Osteoblast (primary cell): ENCODE data around the gene FBRS. TPM values are rescaled to one million over a fixed set of nuclear protein-coding genes. Genes with fewer than 3 reads are reported as not detected.
A peak's percentile ranks its signal among the peaks of the same experiment; 100 is the strongest.

Experiments
- DNase-seq: peaks from one replicate; pipeline ENCODE4 v3.0.0; 2011; ENCODE audit warnings: low spot score, mixed read lengths; ENCODE audit not compliant: insufficient read length; ENCODE audit errors: missing footprints
- H2AFZ ChIP-seq: 2 replicates; pipeline ENCODE4 v1.6.0; 2011; ENCODE audit warnings: mild to moderate bottlenecking, low read length
- H3K27ac ChIP-seq: 2 replicates; pipeline ENCODE4 v1.5.1; 2011; ENCODE audit warnings: mild to moderate bottlenecking, low read depth, low read length, moderate library complexity
- H3K27me3 ChIP-seq: 2 replicates; pipeline ENCODE4 v1.6.0; 2012; ENCODE audit warnings: mild to moderate bottlenecking, control low read depth, inconsistent platforms, low read length, moderate library complexity; ENCODE audit not compliant: insufficient read depth
- H3K36me3 ChIP-seq: 2 replicates; pipeline ENCODE4 v1.5.1; 2011; ENCODE audit warnings: mild to moderate bottlenecking, low read length, control low read depth, moderate library complexity; ENCODE audit not compliant: insufficient read depth
- H3K4me1 ChIP-seq: 2 replicates; pipeline ENCODE4 v1.5.1; 2011; ENCODE audit warnings: mild to moderate bottlenecking, low read length, control low read depth, moderate library complexity; ENCODE audit not compliant: insufficient read depth
- H3K4me2 ChIP-seq: 2 replicates; pipeline ENCODE4 v1.6.0; 2011; ENCODE audit warnings: mild to moderate bottlenecking, low read length; ENCODE audit not compliant: insufficient read depth
- H3K4me3 ChIP-seq: fragments of 200-600 bp; sonication (generic); 3 replicates; pipeline ENCODE4 v1.5.1; 2012; ENCODE audit warnings: mild to moderate bottlenecking, low read length, inconsistent platforms; ENCODE audit not compliant: insufficient read depth
- H3K79me2 ChIP-seq: 2 replicates; pipeline ENCODE4 v1.6.0; 2012; ENCODE audit warnings: mild to moderate bottlenecking, low read length, control low read depth, inconsistent platforms; ENCODE audit not compliant: insufficient read depth
- H3K9me3 ChIP-seq: 2 replicates; pipeline ENCODE4 v1.5.1; 2011; ENCODE audit warnings: low read depth, low read length, control low read depth
- H4K20me1 ChIP-seq: 2 replicates; pipeline ENCODE4 v1.6.0; 2012; ENCODE audit warnings: mild to moderate bottlenecking, low read length, control low read depth; ENCODE audit not compliant: insufficient read depth
- CTCF ChIP-seq: IDR thresholded peaks from 2 replicates; pipeline ENCODE4 v1.5.1; 2011; ENCODE audit warnings: mild to moderate bottlenecking, low read depth, low read length, moderate library complexity; ENCODE audit errors: extremely low read depth
- total RNA-seq: library from RNA; depleted of rRNA; stranded (reverse); fragments of >200 nt; gene quantifications from 2 replicates; pipeline ENCODE4 v1.2.3, GENCODE V29; 2012

The FBRS gene
- total RNA-seq, 1 donor: 30.8 TPM

GRCh38 chr16:30697264-30698138 is 39.3 kb downstream of the FBRS start:
- Histone ChIP-seq H3K4me2 (peak overlapping the region; percentile 83), H3K79me2 (peaks cover 36% of the 10 kb centered on the region), H4K20me1 (peaks cover 17% of the 10 kb centered on the region), H2AFZ (peak overlapping the region; percentile 91), H3K27me3 (no peaks in the 10 kb centered on the region), H3K36me3 (peaks cover 14% of the 10 kb centered on the region), H3K4me3 (peak overlapping the region; percentile 98), H3K4me1 (peaks cover 16% of the 10 kb centered on the region), H3K27ac (peak overlapping the region; percentile 99), H3K9me3 (no peaks in the 10 kb centered on the region)
- DNase-seq: peak; percentile 99
- no peak for TF ChIP-seq CTCF

- Histone ChIP-seq H3K36me3 (peaks cover 18% of the 10 kb centered on the region), H3K79me2 (peaks cover 41% of the 10 kb centered on the region), H3K27me3 (no peaks in the 10 kb centered on the region), H3K4me2 (peak overlapping the region; percentile 83), H3K9me3 (no peaks in the 10 kb centered on the region), H3K4me1 (peaks cover 16% of the 10 kb centered on the region), H4K20me1 (peaks cover 19% of the 10 kb centered on the region), H3K4me3 (peak overlapping the region; percentile 98), H2AFZ (peak overlapping the region; percentile 91), H3K27ac (peak overlapping the region; percentile 99)
- no peak for TF ChIP-seq CTCF
- peak; percentile 100 for DNase-seq
These were observed 40.0 kb downstream of the FBRS start for GRCh38 chr16:30698139-30698815.

- no peak for TF ChIP-seq CTCF
- H3K4me2 ChIP-seq: peak within 1 kb of the TSS; percentile 83
- H3K9me3 ChIP-seq: no peaks in the 10 kb centered on the region
- peak within 1 kb of the TSS; percentile 99 for H3K27ac ChIP-seq
- H3K27me3 ChIP-seq: no peaks in the 10 kb centered on the region
- H4K20me1 ChIP-seq: peaks cover 21% of the 10 kb centered on the region
- peak within 1 kb of the TSS; percentile 91 for H2AFZ ChIP-seq
- H3K36me3 ChIP-seq: peaks cover 21% of the 10 kb centered on the region
- peak within 1 kb of the TSS; percentile 98 for H3K4me3 ChIP-seq
- DNase-seq: peak; percentile 97
- H3K4me1 ChIP-seq: peaks cover 16% of the 10 kb centered on the region
- peaks cover 41% of the 10 kb centered on the region for H3K79me2 ChIP-seq
These were observed 40.8 kb downstream of the FBRS start, which contains the start of gene SRCAP for GRCh38 chr16:30698816-30699614. Gene SRCAP, plus strand, starts transcription at chr16:30699171. Its CDS starts 1,654 bp downstream, at chr16:30700825.
